Keratinocyte (primary cell): Measurements from ENCODE around the gene FAM107B.

ENCODE experiments used
- CTCF ChIP-seq, 3 experiments: IDR thresholded peaks in 1 of 3; conservative IDR thresholded peaks in 1 of 3; optimal IDR thresholded peaks in 1 of 3; 2 replicates in 2 of 3; 3 replicates in 1 of 3; pipeline versions ENCODE3 to v1.5.1; 2011; ENCODE audit warnings: low read length in 3 of 3, mild to moderate bottlenecking in 3 of 3, moderate library complexity in 2 of 3, control low read depth in 1 of 3, inconsistent platforms in 1 of 3; ENCODE audit not compliant: insufficient read depth in 2 of 3; ENCODE audit errors: extremely low read depth in 1 of 3
- EZH2 ChIP-seq: IDR thresholded peaks from one replicate; pipeline ENCODE4 v1.6.1; 2012; ENCODE audit warnings: inconsistent platforms, mild to moderate bottlenecking, low read length, moderate library complexity

GRCh38 chr10:14554491-14555205 lies 220.0 kb downstream of the FAM107B start:
- TF ChIP-seq CTCF (optimal IDR thresholded peaks at IDR 0.05 in 1 of 3, IDR thresholded peaks at IDR 0.05 in 1 of 3, conservative IDR thresholded peaks at IDR 0.05 in 1 of 3; ENCODE audit: extremely low read depth in 1 of 3, insufficient read depth in 2 of 3, low read length in 3 of 3) (no peak), EZH2 (no peak)
